Measurements from ENCODE around the gene SCMH1.

The SCMH1 gene

GRCh38 chr1:40987439-40988276 is 254.4 kb downstream of the SCMH1 start:
- DNase-seq: no peak

- DNase-seq: no peak
Measured at GRCh38 chr1:40986956-40987355, 255.2 kb downstream of the SCMH1 start.

GRCh38 chr1:40986328-40986783 is 255.8 kb downstream of the SCMH1 start:
- no peak for DNase-seq

DNA sequence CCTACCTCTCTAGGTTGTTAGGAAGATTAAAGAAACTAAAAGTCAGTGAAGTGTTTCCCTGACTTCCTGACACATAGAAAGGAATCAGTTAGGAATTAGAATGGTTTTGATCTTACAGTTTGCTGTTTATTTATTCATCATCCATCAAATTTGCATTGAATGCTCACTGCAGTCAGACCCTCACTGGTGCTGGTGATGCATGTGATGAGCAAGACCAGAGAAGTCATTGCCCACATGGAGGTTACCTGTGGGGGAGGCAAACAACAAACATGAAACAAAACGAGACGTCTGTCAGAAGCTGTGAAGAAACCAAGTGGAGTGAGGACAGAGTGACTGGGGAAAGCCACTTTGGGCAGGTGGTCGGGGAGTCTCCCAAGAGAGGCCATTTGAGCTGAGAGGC is 256.2 kb downstream of the SCMH1 start:
- DNase-seq: no peak

DNA sequence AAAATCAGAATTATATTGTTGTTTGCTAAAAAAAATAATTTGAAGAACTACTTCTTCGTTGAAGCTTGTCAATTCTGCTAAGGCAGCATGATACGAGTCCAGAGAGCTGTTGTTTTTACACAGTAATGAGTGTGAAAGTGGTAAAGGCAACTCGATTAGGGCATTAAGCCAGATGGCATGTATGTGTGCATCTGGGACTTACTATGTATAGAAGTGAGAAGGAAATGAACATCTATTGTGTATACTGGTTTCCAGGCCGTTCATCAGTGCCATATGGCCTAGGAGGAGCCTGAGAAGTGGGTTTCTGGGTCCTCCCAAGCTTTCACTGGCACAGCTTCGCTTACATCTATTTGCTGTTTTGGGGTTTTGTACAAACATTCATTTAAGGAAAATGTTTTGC is 256.9 kb downstream of the SCMH1 start:
- no peak for DNase-seq

DNA sequence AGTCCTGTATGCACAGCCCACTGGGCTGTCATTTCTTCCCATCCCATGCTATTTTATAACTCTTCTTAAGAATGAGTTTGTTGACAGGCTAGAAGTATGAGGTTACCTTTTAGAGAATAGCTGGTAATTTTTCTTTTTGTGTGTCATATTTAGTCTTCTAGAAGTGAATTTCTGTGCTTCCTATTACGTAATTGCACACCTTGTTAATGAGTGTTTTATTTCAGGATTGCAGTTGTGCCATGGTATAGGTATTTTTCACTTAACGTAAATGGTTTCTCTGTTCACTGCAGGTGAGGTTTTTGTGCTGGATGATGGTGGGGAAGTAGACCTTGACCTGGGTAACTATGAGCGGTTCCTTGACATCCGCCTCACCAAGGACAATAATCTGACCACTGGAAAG is 257.6 kb downstream of the SCMH1 start:
- no peak for DNase-seq

DNA sequence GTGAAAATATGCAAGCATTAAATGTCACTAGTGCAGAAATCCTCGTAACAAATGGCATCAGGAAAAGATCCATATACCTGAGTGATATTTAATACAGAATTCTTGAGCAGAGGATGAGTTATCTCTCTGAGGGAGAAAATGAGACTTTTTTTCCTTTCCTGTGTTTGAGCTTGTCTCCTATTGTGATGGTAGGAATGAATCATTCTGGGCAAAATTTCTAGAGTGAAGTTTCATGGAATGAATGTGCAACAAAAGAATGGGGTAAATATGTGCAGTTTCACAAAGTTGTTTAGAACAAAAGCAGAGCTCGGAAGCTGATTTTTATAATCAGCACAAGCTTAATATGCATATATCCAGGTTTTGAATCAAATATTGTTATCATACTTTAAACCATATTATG is 258.0 kb downstream of the SCMH1 start:
- DNase-seq: no peak

DNA sequence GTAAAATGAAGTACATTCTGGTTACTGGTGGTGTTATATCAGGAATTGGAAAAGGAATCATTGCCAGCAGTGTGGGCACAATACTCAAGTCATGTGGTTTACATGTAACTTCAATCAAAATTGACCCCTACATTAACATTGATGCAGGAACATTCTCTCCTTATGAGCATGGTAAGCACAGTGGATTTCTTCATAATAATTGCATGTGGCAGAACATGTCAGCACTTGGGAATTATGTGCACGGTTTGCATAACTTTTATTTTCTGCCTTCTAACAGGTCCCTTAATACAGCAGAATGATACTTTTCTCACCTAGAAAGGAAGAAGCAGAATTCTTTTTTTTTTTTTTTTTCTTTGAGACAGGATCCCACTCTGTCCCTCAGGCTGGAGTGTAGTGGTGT is 258.8 kb downstream of the SCMH1 start:
- DNase-seq: no peak

DNA sequence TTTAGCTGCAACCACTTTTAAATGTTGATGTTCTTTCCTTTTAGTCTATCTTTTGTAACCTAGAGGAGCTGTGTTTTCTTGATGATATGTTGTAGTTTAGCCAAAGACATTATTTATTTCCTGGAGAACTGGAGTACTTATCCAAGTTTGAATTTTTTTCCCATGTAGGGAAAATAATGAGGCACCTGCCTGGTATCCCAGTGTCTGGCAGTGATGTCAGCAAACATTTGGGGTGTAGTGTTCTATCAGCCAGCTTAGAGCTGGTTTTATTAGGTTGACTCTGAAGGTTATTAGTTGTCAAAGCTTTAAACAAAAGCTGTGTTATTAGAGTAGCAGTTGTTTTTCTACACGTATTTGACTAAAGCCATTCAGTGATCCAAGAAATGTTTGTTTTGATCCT is 259.4 kb downstream of the SCMH1 start:
- no peak for DNase-seq

DNA sequence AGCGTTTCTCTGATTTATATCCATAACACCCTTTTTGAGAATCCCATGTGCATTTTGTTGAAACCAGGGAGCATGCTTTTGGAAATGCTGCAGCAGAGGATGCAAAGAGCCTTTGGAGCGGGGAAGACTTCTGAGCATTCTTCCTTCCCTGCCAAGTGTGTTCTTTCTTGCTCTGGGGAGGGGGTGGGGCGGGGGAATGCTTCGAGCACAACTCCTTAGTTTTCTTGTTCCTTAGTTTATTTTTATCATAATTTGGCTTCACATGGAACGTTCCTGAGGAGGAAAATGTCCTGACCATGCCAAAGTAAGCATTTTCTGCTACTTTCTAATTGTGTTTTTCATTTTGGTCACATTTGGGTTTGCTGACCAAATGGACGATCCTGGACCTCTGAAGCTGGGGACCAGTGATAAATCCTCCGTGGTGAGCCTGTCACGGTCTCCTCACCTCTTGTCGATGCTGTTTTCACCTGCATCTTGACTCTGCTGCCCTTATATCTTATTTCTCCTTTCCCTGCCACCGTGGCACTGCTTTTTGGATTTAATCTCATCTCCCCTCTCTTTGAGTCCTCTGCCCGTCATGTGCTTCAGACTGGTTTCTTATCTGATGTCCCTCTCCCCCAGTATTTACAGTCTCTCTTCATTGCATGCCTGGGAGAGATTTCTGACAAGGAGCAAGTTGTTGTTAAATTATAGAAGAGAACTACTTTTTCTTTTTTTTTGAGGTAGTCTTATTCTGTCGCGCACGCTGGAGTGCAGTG is 260.2 kb downstream of the SCMH1 start:
- DNase-seq: peak; percentile 68

DNA sequence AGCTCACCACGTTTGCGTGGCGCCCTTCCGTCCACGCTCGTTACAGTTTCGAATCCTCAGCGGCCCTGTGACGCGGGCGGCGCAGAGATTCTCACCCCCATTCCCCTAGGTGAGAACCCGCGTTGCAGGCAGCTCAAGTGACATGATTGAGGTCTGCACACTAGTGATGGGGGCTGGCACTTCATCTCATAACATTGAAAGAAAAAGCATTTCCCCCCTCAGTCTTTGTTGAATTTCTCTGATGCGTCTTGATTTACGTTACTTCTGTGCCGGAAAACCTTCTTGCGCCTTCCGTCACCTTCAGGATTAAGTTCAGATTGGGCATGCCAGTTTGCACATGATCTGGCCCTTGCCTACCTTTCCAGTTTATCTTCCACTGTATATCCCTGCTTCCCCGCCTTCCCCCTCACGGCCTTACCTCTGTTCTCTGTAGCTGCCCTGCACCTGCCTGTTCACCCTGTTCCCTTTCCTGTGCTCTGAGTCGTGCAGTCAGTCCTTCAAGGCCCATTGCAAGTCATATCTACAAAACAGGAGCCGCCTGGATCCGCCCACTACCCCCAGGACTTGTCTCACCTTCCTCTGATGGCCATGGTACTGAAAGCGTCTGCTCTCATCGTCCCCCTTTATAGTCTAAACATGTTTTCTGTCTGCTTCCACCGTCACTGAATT is 261.5 kb downstream of the SCMH1 start:
- peak; percentile 61 for DNase-seq

DNA sequence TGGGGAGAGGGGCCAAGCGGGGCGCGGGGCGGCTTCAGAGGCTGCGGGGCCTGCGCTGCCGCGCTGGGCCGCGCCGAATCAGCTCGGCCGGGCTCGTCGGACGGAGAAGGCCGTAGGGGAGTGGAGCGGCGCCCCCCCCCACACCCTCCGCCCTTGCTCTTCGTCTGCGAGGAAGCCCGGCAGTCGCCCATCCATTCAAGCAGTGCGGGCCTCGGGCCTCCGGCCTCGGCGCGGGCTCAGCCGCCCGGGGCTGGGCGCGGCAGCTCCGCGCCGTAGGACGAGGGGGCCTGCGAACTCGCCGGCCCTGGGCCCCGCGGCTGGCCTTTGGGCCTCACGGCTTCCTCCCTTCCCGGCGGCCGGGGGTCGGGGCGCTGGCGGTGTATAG is 262.0 kb downstream of the SCMH1 start:
- no peak for DNase-seq

- peak; percentile 95 for DNase-seq
Measured at GRCh38 chr1:40979241-40980067, 262.7 kb downstream of the SCMH1 start, which contains the start of gene CTPS1. Gene CTPS1 (plus strand): TSS chr1:40979696. CDS start chr1:40983291, 3,595 bp downstream.

DNA sequence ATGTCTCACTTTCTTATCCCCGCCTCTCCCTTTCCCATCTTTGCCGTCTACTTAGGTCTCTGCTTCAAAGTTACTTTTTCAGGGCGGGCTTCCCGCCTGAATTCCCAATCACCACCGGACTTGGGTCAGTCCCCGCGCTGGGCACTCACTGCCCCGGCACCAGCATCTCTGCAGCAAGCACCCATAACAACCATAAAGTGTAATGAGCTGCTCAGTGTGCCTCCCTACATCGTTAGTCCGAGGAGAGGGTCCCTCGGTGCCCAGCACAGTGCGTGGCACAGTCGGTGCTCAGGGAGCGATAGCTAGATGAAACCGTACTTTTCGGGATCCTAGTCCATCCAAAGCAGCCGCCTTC is 263.2 kb downstream of the SCMH1 start:
- no peak for DNase-seq

DNA sequence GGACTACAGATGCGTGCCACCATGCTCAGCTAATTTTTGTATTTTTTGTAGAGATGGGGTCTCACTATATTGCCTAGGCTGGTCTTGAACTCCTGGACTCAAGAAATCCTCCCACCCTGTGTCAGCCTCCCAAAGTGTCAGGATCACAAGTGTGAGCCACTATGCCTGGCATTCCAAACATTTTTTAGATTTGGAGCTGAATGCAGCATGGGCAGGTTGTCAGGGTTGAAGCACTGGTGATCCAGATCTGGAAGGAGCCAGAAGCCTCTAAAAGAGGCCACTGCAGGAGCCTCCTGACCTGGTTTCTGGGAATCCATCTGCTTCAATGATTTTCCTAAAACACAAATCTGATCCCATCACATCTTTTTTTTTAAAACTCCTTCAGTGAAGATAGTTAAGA is 264.4 kb downstream of the SCMH1 start:
- no peak for DNase-seq

All from hematopoietic multipotent progenitor cell treated with erythropoietin and hydrocortisone succinate and interleukin-3 and kit ligand, for 6 days (in vitro differentiated cells).